NOMO-1 treated with DMSO at 0.1 percent for 48 hours (cell line): Measurements from ENCODE around the gene MYOF.
"Not testable (repeated sequence)": the region's sequence is repeated elsewhere in the genome, so short reads cannot be mapped to it uniquely, and the experiment has no call there.

Source experiments
- DNase-seq: peaks from one replicate; lab custom pipeline; 2025; ENCODE audit not compliant: unreplicated experiment; lab: John Stamatoyannopoulos, UW

MYOF gene

GRCh38 chr10:93299606-93300287 lies 182.4 kb downstream of the MYOF start:
- DNase-seq = no peak

DNA sequence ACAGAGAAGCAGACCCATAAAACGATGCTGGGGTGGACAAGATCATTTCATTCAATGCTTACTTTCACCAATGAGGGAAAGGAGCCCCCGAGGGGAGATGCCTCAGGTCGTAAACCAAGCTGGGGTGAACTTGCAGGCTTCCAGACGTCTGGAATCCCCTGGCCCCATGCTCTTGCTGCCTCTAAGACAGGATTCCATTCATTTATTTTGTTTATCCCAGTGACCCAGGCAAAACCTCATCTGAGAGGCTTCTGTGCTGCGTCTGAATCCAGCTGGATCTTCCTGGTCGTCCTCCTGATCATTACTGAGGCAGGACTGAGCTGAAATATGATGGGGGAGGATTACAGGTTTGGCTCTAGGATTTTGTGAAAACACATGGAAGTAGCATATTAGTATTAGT lies 182.9 kb downstream of the MYOF start:
- DNase-seq = no peak

GRCh38 chr10:93296151-93296550 lies 186.0 kb downstream of the MYOF start:
- no peak for DNase-seq

GRCh38 chr10:93293999-93294398 lies 188.1 kb downstream of the MYOF start:
- DNase-seq = no peak

- DNase-seq = no peak
Measured at GRCh38 chr10:93290661-93291354, 191.3 kb downstream of the MYOF start.

DNA sequence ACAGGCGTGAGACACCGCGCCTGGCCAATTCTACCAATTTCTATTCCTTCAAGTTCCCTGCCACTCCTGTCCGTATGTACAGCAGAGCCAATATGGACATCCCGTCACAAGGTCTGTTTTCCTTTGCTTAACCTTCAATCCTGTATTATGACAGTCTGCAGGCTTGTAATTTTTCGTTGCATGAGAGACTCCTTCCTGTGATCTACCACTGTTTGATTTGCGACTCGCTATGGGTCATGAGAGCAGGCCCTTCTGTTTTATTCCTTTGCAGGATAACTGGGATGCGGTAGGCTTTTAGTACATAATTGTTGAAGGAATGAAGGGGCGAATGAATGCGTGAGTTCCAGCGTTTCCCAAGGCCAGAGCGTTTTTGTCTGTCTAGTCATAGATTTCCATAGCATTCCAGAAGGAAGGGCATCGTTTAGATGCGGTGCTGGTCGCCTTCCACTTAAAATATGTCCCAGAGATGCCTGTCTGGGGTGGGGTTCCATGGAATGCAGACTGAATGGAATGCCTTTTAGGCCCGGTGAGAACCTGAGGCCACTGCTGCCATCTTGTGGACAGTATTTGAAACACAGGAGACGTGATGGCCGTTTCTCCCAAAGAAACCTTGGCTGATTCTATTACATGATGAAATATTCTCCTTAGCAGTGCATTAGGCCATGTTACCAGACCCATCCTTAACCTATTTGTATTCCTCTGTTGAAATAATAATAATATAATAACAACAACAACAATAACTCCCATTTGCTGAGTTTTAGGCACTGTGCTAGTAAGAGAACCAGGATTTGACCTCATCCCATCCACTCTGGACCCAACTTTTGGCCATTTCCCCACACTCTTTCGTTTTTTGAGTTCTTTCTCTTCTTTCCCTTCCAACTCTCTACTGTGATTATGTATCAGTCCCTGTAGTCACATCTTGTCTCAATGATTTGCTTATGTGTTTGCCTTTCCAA lies 193.2 kb downstream of the MYOF start:
- peak; percentile 55 for DNase-seq

DNA sequence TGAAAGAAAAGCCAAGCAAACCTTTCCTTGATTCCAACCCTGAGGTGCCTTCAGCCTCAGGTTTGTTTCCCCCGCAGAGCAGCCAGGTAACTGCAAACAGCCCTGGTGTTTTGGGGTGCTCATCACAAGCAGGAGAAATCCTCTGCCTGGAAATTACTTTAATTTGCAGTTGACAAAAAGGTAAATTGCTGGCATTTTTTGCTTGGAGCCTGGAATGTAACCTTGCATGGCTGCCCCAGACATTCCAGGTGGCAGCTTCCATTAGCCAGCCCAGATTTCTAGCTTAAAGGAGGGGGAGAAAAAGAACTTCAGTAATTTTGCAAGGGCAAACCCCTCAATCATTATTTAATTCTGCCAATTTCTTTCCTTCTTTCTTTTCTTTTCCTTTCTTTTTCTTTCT lies 194.4 kb downstream of the MYOF start:
- no peak for DNase-seq

- not testable (repeated sequence) for DNase-seq
Measured at GRCh38 chr10:93284246-93284645, 197.9 kb downstream of the MYOF start.

GRCh38 chr10:93281367-93281720 lies 200.8 kb downstream of the MYOF start:
- no peak for DNase-seq

DNA sequence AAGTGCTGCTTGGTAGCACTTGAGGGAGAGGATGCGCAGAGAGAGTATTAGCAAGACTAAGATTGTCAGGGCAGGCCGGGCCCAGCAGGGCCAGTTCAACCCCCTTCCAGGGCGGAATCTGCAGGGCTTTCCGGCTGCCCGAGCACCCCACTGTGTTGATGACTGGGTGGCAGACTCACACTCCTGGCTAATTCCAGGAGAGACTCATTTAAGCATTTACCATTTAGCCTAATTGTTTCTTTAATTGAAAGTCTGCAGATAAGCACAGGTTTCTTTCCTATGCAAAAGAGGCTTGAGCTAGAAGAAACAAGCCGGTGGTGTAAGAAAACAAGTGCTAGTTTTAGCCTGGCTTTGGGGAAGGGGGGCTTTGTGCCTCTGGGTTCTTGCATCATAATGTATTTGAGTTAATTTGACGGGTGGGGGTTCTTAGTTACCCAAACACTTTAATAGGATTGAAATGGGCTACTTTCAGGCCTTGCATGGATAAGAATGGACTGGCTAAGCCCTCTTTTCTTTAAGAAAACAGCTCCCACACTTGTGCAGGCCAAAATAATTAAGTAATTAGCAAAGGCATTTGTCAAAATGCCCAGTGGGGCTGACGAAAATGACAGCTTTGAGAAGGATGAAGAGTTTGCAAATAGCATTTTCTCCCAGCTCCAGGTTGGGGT lies 201.3 kb downstream of the MYOF start:
- no peak for DNase-seq

DNA sequence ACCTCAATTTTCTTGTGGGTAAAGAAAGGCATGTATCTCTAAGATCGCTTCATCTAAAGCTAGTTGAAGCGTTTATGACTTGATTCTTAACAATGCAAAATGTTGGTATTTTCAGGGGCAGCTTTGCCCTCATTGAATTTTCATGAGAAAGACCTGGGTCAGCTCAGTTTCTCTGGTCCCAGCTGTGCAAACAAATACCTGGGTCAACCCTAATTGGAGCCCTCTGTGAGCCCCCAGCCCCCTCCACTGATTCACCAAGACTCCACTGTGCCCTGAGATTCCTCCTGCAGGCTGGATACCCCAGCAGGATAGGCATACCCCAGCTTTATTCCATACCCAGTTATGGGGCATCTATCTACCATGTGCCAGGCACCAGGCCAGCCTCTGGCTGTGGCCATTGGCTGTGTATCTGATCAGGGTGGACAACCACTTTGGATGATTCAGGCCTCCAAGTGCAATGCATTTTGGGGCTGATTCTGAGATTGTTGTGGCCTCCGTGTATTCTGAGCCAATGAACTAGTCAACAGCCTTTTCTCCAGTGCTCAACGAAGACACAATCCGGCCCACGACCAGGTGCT lies 201.9 kb downstream of the MYOF start:
- no peak for DNase-seq

DNA sequence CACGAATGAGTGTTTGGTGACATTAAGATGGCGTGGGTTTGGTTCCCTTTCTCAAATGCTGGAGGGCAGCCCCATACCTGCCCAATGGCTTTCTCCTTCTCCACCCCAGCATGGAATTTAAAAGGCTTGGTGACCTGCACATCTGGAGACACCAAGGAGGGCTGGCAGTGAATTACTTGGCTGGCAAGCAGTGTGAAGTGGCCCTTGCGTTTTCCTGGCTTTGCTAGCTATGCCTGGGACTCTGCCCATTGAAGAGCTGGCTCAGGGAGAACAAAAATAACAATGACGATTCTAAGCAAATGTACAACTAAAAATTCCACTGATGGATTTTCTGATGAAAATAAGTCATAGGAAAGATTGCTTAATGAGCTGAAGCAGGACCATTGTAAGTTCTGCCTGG lies 204.8 kb downstream of the MYOF start:
- no peak for DNase-seq

- no peak for DNase-seq
Measured at GRCh38 chr10:93274419-93274818, 207.7 kb downstream of the MYOF start.

- no peak for DNase-seq
Measured at GRCh38 chr10:93272884-93273675, 209.1 kb downstream of the MYOF start.

- no peak for DNase-seq
Measured at GRCh38 chr10:93271347-93271746, 210.8 kb downstream of the MYOF start.

GRCh38 chr10:93269281-93269680 lies 212.9 kb downstream of the MYOF start:
- no peak for DNase-seq

DNA sequence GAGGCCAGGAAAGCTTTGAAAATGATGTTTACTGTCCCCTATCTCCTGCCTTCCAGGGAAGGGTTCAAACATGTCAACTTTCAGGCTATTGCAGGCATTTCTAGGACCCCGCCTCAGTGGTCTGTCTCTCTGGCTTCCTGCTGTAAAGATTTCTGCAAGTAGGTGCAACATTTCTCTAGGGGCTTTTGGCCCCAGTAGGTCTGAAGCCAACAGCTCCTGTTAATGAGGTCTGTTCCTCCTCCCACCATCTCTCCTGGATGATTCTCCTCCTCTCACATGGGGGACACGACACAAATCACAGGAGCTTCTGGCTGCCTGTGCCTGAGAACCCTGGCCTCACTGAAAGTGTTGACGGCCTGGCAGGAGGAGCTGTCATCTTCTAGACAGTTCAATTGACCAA lies 214.1 kb downstream of the MYOF start:
- DNase-seq = no peak

DNA sequence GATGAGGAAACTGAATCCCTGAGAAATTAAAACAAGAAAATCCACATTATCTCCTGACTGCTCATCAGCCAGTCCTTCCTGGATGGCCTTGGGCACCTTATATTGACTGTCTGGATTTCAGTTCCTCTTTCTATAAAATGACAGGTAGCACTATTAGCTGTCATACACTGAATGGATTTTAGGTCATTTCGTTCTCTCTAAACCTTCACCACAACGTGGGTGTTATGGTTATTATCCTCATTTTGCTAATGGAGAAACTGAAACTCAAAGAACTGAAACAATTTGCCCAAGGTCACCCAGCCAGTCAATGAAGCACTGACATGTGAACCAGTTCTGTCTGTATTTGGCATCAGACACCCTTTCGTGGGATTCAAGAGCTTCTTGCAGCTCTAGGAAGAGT lies 214.6 kb downstream of the MYOF start:
- peak; percentile 72 for DNase-seq

DNA sequence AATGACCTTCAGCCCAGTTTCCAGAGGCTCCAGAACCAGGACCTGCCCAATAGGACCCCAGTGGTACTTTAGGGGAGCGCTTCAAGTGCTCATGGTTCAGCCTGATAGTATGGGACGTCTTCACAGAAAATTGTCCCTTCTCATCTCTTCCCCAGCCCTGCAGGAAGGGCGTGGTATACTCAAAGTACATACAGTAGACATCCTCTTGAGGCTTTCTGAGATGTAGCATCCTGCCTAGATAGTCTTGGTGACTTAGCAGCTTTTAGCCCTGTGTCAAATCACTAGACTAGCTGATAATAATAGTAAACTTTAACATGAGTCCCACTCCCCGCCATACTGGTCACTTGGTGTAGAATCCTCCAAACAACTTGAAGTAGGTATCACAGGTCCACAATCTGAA lies 215.3 kb downstream of the MYOF start:
- DNase-seq = no peak

DNA sequence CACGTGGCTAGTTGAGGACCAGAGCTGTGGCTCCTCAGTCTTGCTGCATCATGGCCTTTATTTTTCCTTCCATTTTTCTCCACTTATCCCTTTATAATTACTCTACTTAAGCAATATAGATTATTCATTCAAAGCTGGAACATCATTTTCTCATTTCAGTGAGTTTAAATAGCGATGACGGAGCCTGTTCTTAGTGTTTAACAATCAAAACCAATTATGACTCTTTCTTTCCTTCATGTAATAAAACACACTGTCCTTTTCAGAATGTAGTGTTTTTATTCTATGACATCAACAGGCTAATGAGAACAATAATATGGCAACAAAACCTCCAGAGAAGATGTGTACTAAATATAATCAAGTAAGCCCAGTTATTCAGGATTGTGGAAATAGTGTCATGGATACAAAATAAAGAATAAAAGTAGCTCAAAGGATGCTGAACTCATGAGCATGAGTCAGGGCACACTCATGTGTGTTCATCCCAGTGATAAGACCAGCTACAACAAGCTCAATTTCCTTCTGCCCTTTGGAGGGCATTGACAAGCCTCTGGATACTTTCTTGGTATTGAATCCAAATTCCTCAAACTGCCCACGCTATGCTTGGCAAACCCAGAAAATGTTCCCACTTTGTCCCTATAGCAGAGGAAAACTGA lies 220.0 kb downstream of the MYOF start:
- DNase-seq = no peak
